Measurements from ENCODE around the gene DHRSX.
"Not testable (repeated sequence)": the region's sequence is repeated elsewhere in the genome, so short reads cannot be mapped to it uniquely, and the experiment has no call there.

The DHRSX gene

DNA sequence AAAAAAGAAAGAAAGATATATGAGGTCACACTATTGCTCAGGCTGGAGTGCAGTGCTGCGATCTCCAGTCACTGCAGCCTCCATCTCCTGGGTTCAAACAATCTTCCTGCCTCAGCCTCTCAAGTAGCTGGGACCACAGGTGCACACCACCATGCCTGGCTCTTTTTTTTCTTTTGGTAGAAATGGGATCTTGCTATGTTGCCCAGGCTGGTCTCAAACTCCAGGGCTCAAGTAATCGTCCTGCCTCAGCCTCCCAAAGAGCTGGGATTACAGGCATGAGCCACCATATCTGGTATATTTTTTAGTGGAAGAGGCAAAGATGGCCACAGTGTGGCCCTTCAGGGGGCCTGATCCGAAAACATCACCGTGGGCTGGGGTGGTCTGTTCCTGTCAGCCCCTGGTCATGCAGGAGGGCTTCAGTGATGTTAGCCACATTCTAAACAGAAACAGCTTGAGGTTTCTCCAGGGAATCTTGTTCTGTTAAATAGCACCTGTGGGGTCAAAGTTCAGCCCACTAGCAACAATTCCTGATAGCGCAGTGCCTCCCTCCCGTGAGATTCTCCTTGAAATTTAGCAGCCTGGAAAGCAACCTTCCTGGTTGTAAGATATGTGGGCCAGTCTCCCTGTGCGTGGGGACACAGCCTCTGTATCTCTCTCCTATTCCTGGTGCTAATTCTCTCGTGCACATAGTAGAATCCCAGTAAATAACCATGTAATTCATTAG lies 7.3 kb upstream of the DHRSX start:
- Histone ChIP-seq H3K4me1 (ENCODE audit: control insufficient read depth, insufficient read depth, low read length, poor library complexity, severe bottlenecking) (no peaks in the 10 kb centered on the region), H3K4me3 (ENCODE audit: insufficient read depth, low read depth, low read length, poor library complexity, severe bottlenecking) (no peak overlapping the region), H3K9me3 (ENCODE audit: control insufficient read depth, low read length) (no peaks in the 10 kb centered on the region), H3K27ac (ENCODE audit: insufficient read depth, low read length, poor library complexity, severe bottlenecking) (no peak overlapping the region), H3K36me3 (ENCODE audit: control insufficient read depth, insufficient read depth, low read length) (no peaks in the 10 kb centered on the region), H3K27me3 (replicated peaks; ENCODE audit: control insufficient read depth, insufficient read depth, low read length, poor library complexity, severe bottlenecking) (no peaks in the 10 kb centered on the region)
- no peak for DNase-seq

DNA sequence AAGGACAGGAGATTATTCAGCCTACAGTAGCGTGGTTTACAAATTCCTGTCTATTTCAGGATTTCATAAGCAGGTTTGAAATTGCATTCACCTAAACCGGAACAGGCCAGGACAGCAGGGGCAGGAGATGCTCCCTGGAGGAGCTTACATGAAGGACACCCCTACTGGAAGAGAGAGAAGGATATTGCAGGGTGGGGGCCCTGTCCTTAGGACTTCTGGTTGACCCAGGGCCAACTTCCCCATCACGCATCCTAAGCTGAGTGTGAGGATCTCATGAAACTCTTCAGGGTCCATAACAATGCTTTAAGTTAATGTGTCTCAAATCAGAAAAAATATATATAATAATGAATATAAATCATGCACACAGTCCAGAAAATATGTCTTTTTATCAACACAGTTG lies 6.4 kb upstream of the DHRSX start:
- Histone ChIP-seq H3K4me3 (ENCODE audit: insufficient read depth, low read depth, low read length, poor library complexity, severe bottlenecking) (no peak overlapping the region), H3K4me1 (ENCODE audit: control insufficient read depth, insufficient read depth, low read length, poor library complexity, severe bottlenecking) (no peaks in the 10 kb centered on the region), H3K27ac (ENCODE audit: insufficient read depth, low read length, poor library complexity, severe bottlenecking) (no peak overlapping the region), H3K9me3 (ENCODE audit: control insufficient read depth, low read length) (no peaks in the 10 kb centered on the region), H3K36me3 (ENCODE audit: control insufficient read depth, insufficient read depth, low read length) (no peaks in the 10 kb centered on the region), H3K27me3 (replicated peaks; ENCODE audit: control insufficient read depth, insufficient read depth, low read length, poor library complexity, severe bottlenecking) (no peaks in the 10 kb centered on the region)
- DNase-seq: no peak

DNA sequence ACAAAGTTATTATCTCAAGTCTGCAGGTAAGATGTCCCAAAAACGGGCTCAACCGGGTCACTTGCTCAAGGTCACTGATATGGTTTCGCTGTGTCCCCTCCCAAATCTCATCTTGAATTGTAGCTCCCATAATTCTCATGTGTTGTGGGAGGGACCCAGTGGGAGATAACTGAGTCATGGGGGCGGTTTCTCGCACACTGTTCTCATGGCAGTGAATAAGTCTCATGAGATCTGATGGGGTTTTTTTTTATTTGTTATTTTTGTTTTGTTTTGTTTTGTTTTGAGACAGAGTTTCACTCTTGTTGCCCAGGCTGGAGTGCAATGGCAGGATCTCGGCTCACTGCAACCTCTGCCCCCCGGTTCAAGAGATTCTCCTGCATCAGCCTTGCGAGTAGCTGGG lies 4.6 kb upstream of the DHRSX start:
- H3K4me1 ChIP-seq (ENCODE audit: control insufficient read depth, insufficient read depth, low read length, poor library complexity, severe bottlenecking); DNase-seq; H3K4me3 ChIP-seq (ENCODE audit: insufficient read depth, low read depth, low read length, poor library complexity, severe bottlenecking); H3K9me3 ChIP-seq (ENCODE audit: control insufficient read depth, low read length); H3K27me3 ChIP-seq (replicated peaks; ENCODE audit: control insufficient read depth, insufficient read depth, low read length, poor library complexity, severe bottlenecking); H3K36me3 ChIP-seq (ENCODE audit: control insufficient read depth, insufficient read depth, low read length); H3K27ac ChIP-seq (ENCODE audit: insufficient read depth, low read length, poor library complexity, severe bottlenecking): not testable (repeated sequence)

DNA sequence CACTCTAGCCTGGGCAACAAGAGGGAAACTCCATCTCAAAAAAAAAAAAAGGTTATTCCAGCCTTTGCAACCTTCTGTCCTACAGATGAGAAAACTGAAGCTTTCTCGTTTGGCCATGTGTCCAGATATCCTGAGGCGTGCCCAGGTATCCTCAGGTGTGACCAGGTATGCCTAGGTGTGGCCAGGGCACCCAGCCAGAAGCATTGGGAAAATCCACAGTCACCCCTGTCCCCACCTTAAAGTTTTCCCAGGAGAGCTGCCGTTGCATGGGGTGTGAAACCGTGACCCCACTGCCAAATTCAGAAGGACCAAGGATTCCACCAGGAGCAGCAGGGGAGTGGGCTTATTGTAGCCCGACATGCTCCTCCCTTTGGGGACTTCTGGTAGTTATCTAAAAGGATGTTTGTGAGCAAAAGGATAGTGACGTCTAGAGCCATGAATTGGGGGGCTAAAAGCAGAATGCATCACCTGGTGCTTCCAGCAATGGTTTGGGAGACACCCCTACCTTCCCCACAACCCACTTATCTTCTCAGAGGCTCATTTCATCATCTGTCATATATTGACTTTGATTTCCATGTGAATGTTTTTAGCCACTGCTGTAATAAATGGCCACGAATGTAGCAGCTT lies 4.0 kb upstream of the DHRSX start:
- no peak for DNase-seq

DNA sequence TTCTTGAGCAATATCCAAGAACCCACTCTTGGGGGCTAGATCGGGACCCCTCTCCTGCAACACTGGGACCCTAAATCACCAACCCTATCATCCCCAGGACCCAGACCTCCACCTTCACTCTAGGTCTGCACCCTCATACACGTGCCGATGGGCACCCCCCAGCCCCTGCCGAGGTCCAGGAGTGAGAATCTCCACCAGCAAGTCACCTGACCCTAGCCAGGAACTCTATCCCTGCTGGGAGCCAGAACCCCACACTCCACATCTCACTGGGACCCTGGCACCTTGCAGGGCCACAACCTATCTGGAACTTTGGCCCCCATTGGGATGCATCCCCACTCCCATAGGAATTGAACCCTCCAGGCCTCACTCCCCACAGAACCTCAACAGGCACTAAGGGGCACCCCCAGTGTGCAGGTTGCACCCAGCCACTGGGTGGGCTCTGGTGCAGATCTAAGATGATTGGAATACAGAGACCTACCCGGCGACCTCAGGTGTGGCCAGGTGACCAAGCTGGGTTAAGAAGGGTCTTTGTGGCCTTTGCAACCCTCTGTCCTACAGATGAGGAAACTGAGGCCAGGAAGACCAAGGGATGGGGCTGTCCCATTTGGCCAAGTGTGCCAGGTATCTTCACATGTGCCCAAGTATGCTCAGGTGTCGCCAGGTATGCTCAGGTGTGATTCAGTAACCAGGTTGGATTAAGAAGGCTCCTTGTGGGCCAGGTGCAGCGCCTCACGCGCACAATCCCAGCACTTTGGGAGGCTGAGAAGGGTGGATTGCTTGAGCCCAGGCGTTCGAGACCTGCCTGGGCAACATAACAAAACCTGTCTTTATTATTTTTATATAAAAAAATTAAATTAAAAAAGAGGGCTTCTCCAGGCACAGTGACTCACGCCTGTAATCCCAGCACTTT lies 3.1 kb upstream of the DHRSX start:
- Histone ChIP-seq H3K27ac (ENCODE audit: insufficient read depth, low read length, poor library complexity, severe bottlenecking) (no peak overlapping the region), H3K4me1 (ENCODE audit: control insufficient read depth, insufficient read depth, low read length, poor library complexity, severe bottlenecking) (peaks cover 14% of the 10 kb centered on the region), H3K9me3 (ENCODE audit: control insufficient read depth, low read length) (no peaks in the 10 kb centered on the region), H3K4me3 (ENCODE audit: insufficient read depth, low read depth, low read length, poor library complexity, severe bottlenecking) (no peak overlapping the region), H3K36me3 (ENCODE audit: control insufficient read depth, insufficient read depth, low read length) (no peaks in the 10 kb centered on the region), H3K27me3 (replicated peaks; ENCODE audit: control insufficient read depth, insufficient read depth, low read length, poor library complexity, severe bottlenecking) (no peaks in the 10 kb centered on the region)
- no peak for DNase-seq

More for the DNA sequence above, 4.0 kb upstream of the DHRSX start:
- H3K27me3 ChIP-seq (replicated peaks; ENCODE audit: control insufficient read depth, insufficient read depth, low read length, poor library complexity, severe bottlenecking): no peaks in the 10 kb centered on the region
- H3K4me1 ChIP-seq (ENCODE audit: control insufficient read depth, insufficient read depth, low read length, poor library complexity, severe bottlenecking): peaks cover 6% of the 10 kb centered on the region
- no peaks in the 10 kb centered on the region for H3K9me3 ChIP-seq (ENCODE audit: control insufficient read depth, low read length)
- no peaks in the 10 kb centered on the region for H3K36me3 ChIP-seq (ENCODE audit: control insufficient read depth, insufficient read depth, low read length)
- no peak overlapping the region for H3K27ac ChIP-seq (ENCODE audit: insufficient read depth, low read length, poor library complexity, severe bottlenecking)
- no peak overlapping the region for H3K4me3 ChIP-seq (ENCODE audit: insufficient read depth, low read depth, low read length, poor library complexity, severe bottlenecking)

DNA sequence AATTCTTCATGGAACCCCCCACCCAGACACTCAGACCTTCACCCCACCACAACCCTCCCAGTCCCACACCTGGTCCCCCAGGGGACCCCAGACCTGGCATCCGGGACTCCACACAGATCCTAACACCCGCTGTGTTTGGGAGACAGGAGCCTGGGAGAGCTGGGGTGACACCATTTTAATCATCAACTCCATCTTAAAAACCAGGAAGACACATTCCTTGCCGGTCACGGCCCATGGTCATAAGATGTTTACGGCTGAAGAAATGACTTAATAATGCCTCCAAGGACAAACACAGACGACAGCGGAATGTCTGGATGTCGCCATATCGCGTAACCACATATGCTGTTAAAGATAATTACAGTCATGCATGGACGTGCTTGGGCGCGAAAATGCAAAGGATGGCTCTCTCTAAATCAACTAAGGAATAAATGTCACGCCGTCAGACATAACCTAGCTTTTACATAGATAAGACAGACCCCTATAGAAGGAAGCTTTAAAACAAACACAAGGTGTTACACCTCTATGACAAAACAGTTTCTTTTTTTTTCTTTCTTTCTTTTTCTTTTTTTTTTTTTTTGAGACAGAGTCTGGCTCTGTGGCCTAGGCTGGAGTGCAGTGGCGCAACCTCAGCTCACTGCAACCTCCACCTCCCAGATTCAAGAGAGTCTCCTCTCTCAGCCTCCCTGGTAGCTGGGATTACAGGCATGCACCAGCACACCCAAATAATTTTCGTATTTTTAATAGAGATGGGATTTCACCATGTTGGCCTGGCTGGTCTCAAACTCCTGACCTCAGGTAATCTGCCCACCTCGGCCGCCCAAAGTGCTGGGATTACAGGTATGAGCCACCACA lies 2.1 kb upstream of the DHRSX start:
- Histone ChIP-seq H3K27me3 (replicated peaks; ENCODE audit: control insufficient read depth, insufficient read depth, low read length, poor library complexity, severe bottlenecking) (no peaks in the 10 kb centered on the region), H3K4me1 (ENCODE audit: control insufficient read depth, insufficient read depth, low read length, poor library complexity, severe bottlenecking) (peaks cover 14% of the 10 kb centered on the region), H3K36me3 (ENCODE audit: control insufficient read depth, insufficient read depth, low read length) (no peaks in the 10 kb centered on the region), H3K4me3 (ENCODE audit: insufficient read depth, low read depth, low read length, poor library complexity, severe bottlenecking) (no peak overlapping the region), H3K27ac (ENCODE audit: insufficient read depth, low read length, poor library complexity, severe bottlenecking) (no peak overlapping the region), H3K9me3 (ENCODE audit: control insufficient read depth, low read length) (no peaks in the 10 kb centered on the region)
- no peak for DNase-seq

DNA sequence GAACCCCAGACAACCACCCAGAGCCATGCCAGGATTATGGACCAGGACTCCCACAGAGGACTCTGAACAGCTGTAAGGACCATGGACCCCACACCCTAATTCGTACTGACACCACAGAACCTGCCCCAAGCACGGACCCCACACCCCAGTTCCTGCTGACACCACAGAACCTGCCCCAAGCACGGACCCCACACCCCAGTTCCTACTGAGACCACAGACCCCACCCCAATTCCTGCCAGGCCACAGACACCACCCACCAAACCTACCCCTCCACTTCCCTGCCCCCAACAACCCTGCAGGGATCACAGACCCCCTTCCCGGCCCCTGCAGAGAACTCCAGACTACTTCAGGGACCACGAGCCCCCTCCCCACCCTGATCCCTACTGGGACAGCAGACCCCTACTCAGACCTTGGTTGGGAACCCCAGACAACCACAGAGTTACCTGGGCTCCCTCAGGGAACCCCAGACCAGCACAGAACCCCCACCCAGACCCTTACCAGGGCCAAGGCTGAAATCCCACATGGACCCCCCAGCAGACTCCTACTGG lies 1.4 kb upstream of the DHRSX start:
- no peak for DNase-seq
- H3K4me3 ChIP-seq (ENCODE audit: insufficient read depth, low read depth, low read length, poor library complexity, severe bottlenecking): no peak overlapping the region

DNA sequence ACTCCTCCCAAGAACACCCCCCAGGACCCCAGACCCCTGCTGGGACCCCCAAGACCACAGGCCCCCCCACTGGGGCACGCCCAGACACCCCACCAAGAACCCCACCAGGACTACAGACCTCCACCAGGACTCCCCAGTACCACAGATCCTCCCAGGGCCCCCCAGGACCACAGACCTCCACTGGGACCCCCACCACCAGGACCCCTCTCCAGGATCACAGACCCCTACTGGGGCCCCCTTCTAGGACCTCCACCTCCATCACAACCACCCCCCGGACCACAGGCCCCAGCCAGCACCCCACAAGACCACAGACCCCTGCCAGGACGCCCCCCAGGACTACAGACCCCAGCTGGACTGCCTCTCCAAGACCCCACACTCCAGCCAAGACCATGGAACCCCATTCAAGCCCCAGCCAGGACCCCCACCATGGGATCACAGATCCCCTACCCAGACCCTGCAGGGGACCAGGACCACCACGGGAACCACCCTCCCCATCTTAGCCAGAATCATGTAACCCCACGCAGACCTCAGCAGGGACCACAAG lies 855 bp upstream of the DHRSX start:
- peaks cover 14% of the 10 kb centered on the region for H3K4me1 ChIP-seq (ENCODE audit: control insufficient read depth, insufficient read depth, low read length, poor library complexity, severe bottlenecking)
- no peak overlapping the region for H3K27ac ChIP-seq (ENCODE audit: insufficient read depth, low read length, poor library complexity, severe bottlenecking)
- no peaks in the 10 kb centered on the region for H3K9me3 ChIP-seq (ENCODE audit: control insufficient read depth, low read length)
- H3K27me3 ChIP-seq (replicated peaks; ENCODE audit: control insufficient read depth, insufficient read depth, low read length, poor library complexity, severe bottlenecking): no peaks in the 10 kb centered on the region
- no peaks in the 10 kb centered on the region for H3K36me3 ChIP-seq (ENCODE audit: control insufficient read depth, insufficient read depth, low read length)
- DNase-seq: no peak
- no peak overlapping the region for H3K4me3 ChIP-seq (ENCODE audit: insufficient read depth, low read depth, low read length, poor library complexity, severe bottlenecking)

More for the DNA sequence above, 1.4 kb upstream of the DHRSX start:
- H3K9me3 ChIP-seq (ENCODE audit: control insufficient read depth, low read length): no peaks in the 10 kb centered on the region
- peaks cover 14% of the 10 kb centered on the region for H3K4me1 ChIP-seq (ENCODE audit: control insufficient read depth, insufficient read depth, low read length, poor library complexity, severe bottlenecking)
- H3K36me3 ChIP-seq (ENCODE audit: control insufficient read depth, insufficient read depth, low read length): no peaks in the 10 kb centered on the region
- H3K27ac ChIP-seq (ENCODE audit: insufficient read depth, low read length, poor library complexity, severe bottlenecking): no peak overlapping the region
- H3K27me3 ChIP-seq (replicated peaks; ENCODE audit: control insufficient read depth, insufficient read depth, low read length, poor library complexity, severe bottlenecking): no peaks in the 10 kb centered on the region
